Measurements from ENCODE around the gene UMODL1.

The UMODL1 gene, protein sequence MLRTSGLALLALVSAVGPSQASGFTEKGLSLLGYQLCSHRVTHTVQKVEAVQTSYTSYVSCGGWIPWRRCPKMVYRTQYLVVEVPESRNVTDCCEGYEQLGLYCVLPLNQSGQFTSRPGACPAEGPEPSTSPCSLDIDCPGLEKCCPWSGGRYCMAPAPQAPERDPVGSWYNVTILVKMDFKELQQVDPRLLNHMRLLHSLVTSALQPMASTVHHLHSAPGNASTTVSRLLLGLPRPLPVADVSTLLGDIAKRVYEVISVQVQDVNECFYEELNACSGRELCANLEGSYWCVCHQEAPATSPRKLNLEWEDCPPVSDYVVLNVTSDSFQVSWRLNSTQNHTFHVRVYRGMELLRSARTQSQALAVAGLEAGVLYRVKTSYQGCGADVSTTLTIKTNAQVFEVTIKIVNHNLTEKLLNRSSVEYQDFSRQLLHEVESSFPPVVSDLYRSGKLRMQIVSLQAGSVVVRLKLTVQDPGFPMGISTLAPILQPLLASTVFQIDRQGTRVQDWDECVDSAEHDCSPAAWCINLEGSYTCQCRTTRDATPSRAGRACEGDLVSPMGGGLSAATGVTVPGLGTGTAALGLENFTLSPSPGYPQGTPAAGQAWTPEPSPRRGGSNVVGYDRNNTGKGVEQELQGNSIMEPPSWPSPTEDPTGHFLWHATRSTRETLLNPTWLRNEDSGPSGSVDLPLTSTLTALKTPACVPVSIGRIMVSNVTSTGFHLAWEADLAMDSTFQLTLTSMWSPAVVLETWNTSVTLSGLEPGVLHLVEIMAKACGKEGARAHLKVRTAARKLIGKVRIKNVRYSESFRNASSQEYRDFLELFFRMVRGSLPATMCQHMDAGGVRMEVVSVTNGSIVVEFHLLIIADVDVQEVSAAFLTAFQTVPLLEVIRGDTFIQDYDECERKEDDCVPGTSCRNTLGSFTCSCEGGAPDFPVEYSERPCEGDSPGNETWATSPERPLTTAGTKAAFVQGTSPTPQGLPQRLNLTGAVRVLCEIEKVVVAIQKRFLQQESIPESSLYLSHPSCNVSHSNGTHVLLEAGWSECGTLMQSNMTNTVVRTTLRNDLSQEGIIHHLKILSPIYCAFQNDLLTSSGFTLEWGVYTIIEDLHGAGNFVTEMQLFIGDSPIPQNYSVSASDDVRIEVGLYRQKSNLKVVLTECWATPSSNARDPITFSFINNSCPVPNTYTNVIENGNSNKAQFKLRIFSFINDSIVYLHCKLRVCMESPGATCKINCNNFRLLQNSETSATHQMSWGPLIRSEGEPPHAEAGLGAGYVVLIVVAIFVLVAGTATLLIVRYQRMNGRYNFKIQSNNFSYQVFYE

DNA sequence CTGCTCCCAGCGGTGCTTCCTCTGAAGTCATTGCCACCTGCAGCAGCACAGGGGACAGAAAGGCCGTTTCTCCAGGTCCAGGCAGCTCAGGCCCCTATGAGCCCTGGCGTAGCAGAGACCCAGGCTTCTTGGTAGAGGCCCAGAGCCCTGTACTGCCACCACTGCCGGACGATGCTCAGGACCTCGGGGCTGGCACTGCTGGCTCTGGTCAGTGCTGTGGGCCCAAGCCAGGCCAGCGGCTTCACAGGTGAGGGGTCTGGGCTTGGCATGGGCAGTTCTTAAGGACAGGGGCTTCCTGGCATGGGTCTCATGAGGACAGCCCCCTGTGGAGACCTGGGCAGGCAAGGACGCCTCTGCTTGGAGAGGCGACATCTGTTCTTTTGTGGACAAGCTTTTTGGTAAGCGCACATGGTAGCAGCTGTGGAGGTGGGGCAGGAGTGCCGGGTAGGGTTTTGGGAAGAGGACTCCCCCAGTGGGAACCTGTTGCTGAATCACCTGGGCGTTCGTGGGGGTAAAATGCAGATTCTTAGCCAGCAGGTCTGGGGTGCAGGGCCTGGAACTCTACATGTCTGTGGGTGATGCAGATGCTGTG lies at the start of gene UMODL1:
Gene UMODL1, plus strand, starts transcription at position 172 of the 592 bp plus-strand sequence. Its CDS starts 0 bp downstream, at position 172.
- no peak for DNase-seq

GRCh38 chr21:42021371-42022090 lies 49.6 kb upstream of the UMODL1 start:
- no peak for DNase-seq

GRCh38 chr21:42022091-42022430 lies 49.1 kb upstream of the UMODL1 start:
- DNase-seq = no peak

- DNase-seq = no peak
These were observed 48.2 kb upstream of the UMODL1 start for GRCh38 chr21:42022906-42023305.

- no peak for DNase-seq
These were observed 45.6 kb upstream of the UMODL1 start for GRCh38 chr21:42025376-42026081.

DNA sequence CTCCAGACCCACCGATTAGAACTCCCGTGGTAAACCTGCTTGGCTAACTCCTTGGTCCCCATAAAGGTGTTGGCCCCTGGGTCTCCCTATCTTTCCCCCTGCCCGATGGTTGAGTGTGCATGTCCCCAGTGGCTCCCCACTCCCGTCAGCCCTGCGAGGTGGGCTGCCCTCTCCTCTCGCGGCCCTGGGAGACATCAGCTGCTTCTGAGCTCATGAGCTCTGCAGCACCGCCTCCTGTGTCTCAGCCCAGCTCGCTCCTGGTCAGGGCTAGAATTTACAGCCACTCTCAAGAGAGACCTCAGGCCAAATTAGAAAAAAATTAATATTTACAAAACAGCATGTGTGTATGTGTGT lies 45.1 kb upstream of the UMODL1 start:
- no peak for DNase-seq

DNA sequence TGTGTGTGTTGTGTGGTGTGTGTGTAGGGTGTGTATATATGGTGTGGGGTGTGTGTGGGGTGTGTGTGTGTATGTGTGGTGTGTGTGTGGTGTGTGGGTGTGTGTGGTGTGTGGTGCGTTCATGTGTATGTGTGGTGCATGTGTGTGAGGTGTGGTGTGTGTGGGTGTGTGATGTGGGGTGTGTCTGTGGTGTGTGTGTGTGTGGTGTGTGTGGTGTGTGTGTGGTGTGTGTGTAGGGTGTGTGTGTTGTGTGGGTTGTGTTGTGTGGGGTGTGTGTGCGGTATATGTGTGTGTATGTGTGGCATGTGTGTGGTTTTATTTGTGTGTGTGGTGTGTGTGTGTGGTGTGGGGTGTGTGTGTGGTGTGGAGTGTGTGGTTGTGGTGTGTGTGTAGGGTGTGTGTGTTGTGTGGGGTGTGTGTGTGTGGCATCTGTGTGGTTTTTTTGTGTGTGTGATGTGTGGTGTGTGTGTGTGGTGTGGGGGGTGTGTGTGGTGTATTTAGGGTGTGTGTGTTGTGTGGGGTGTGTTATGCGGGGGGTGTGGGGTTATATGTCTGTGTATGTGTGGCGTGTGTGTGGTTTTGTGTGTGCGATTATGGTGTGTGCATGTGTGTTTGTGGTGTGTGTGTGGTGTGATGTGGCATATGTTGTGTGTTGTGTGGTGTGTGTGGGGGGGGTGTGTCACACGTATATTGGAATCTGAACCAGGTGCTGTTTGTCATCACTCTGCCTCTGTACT lies 43.9 kb upstream of the UMODL1 start:
- DNase-seq = no peak

DNA sequence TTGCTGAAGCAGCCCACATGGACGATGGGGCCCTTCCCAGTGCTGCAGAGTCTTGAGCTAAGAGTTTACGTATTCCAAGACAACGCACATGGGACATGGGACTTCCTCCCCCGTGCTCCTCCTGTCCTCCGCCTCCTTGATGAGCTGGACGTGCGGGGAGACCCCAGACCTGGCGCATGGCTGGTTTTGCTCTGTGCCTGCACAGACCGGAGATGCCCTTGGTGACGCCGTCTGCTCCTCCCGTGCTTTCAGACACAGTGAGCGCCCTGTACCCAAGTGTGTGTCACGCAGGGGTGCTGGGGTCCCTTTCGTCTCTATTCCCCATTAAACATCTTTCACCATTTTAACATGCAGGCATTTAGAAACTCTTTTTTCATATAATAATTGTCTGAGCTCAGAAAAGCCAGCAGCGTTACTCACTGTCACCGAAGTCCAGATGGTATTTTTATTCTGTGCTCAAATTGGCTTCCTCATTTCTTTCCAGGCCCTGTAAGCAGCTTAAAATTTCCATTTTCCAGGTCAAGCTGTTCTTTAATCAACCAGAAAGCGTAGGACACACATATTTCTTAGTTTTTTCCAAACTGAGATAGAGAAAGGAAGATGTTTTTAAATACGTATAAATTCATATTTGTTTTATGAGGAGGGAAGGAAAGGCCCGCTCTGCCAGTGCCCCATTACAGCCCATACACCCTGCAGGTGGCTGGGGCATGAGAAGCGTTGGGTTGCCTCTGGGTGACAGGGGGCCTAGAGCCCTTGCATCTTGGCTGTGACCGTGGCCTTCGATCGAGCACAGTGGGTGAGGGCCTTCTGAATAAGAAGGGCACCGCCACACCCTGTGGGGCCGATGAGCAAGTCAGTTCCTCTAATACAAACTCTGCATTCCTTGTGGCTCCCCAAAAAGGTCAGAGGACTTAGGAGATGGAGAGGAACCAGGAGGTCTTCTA lies 43.0 kb upstream of the UMODL1 start:
- no peak for DNase-seq

GRCh38 chr21:42028766-42029425 lies 42.2 kb upstream of the UMODL1 start:
- no peak for DNase-seq

DNA sequence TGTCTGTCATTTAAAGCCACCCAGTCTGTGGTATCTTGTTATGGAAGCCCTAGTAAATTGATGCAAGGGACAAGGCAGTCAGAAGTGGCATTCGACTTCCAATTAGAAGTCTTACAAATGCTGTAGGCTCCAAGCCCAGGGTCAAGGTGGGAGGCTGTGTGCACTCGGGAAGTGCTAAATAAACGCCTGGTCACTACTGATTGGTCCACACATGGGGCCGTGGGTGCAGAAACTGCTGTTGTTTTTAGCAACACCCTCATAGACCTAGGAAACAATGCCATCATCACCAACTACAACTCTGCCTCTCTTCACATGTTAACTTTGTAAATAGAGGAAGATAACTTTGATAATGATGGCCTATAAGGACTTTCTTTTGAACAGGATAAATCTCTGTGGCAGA lies 40.8 kb upstream of the UMODL1 start:
- DNase-seq = no peak

- DNase-seq = no peak
These were observed 39.9 kb upstream of the UMODL1 start for GRCh38 chr21:42031241-42031640.

DNA sequence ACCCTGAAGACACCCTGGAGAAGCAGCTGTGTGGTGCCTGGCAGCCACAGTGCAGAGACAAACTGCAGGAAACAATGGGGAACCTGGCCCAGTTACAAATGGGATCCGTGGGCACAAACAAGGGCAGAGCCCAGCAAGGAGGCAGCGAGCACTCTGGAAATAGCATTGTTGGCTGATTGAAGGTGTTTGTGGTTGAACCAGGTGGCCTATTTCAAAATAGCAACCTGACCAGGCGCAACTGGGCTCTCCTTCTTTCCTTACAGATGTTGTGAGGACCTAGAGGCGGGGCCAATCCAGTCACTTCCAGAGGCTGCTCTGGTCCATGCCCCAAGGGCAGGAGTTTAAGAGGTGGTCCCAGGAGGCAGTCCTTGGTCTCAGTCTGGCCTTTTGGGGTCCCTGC lies 39.3 kb upstream of the UMODL1 start:
- DNase-seq = no peak

DNA sequence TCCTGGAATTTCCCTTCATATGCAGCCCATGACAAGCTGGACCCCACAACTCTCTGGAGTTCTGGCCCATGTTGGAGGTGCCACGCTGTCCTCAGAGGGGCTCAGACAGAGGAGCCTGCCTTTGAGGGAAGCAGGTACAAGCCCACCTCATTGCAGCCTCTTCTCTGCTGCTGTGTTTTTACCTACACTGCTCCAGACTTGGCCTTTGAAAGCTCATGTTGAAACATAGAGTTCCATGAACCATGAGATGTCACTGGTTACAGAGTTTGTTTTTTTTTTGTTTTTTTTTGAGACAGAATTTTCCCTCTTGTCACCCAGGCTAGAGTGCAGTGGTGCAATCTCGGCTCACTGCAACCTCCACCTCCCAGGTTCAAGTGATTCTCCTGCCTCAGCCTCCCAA lies 38.9 kb upstream of the UMODL1 start:
- no peak for DNase-seq

- DNase-seq = no peak
These were observed 38.1 kb upstream of the UMODL1 start for GRCh38 chr21:42032968-42033367.

DNA sequence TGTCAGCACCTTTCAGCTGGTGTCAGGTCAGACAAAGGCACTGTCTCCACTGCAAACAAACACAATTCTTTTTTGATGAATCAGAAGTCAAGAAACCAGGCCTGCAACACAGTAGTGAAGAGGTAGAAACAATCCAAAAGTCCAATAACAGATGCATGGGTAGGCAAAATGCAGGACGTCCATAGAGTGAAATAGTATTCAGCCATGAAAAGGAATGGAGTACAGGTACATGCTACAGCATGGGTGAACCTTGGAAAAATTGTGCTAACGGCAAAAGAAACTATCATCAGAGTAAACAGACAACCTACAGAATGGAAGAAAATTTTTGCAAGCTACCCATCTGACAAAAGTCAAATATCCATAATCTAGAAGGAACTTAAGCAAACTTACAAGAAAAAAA lies 34.8 kb upstream of the UMODL1 start:
- DNase-seq = no peak

DNA sequence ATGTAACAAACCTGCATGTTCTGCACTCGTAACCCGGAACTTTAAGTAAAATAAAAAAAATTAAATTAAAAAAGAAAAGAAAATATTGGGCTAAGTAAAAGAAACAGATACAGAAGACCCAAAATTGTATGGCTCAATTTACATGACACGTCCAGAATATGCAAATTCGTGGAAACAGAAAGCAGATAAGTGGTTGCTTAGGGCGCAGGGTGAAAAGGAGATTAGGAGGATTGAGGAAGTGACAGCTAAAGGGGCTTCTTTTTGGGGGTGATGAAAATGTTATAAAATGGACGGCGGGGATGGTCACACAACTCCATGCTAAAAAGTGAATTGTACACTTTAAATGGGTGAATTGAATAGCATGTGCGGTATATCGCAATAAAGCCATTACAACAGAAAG lies 33.6 kb upstream of the UMODL1 start:
- no peak for DNase-seq

GRCh38 chr21:42037943-42038342 lies 33.2 kb upstream of the UMODL1 start:
- no peak for DNase-seq

GRCh38 chr21:42038393-42038792 lies 32.7 kb upstream of the UMODL1 start:
- DNase-seq = no peak

GRCh38 chr21:42038826-42039425 lies 32.2 kb upstream of the UMODL1 start:
- DNase-seq = no peak

Data from activated CD4-positive, alpha-beta T cell treated with anti-CD3 and anti-CD28 coated beads for 1 hour (primary cell).